ENCODE results near the gene SFTPA2.
"Not testable (repeated sequence)": the region's sequence is repeated elsewhere in the genome, so short reads cannot be mapped to it uniquely, and the experiment has no call there.

Gene SFTPA2

DNA sequence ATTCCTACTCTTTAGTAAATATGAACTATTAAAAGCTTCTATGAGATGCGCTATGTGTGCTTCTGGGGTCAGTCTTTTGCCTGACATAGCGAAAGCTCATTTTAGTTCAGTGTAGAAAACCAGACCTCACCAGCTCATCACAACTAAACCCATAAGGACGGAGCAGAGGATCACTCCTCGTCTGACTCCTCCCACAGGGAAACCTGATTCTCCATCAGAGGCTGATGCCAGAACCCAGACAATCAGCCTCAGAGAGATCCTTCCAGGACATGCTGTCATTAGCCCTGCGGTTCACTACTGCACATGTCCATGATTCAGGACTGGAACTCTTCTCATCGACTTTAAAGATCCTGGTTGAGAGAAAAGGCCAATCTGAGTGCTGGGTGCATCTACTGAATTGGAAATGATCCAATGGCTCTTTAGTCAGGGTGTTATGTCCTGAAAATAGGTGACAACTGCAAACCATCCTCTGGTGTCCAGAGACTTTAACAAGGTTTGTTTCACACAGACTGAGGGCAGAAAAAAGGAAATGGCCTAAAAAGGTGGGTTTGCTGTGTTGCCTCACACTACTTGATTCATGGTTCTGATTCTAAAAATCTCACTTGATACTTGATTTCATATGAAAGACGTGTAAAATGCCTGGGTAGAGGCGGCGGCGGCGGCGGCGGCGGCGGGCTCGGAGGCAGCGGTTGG, 48.2 kb downstream of the SFTPA2 start, which contains the start of gene EIF5AL1:
Gene EIF5AL1, plus strand, starts transcription at position 643 of the 693 bp plus-strand sequence. CDS start 117 bp downstream, outside the sequence.
- not testable (repeated sequence) for DNase-seq (ENCODE audit: low read depth in 2 of 2)

DNA sequence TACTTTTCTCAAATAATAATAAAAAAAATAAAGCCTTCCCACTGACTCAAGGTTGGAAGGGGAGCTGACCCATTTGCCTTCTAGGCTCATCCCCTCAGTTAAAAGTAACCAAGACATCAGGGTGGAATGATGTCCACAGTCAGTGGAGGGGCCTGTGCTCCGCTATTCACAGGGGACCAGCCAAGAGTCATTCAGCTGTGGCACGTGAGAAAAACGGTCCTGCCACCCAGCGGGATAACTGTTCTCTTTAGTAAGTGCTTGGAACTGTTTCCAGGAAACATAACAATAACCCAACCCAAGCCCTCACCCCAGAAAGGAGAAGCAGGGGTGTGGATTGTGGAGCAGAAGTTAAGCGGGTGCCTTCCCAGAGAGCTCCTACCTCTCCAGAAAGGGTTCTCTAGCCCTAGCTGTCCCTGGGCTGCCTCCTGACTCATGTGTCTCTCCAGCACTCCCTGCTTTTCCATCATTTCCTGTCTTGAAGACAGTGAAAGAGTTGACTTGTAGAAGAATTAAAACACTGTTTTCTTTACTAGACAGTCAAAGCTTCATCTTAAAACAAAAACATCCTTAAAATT, 50.2 kb downstream of the SFTPA2 start:
- DNase-seq (ENCODE audit: low read depth in 2 of 2): not testable (repeated sequence)

DNA sequence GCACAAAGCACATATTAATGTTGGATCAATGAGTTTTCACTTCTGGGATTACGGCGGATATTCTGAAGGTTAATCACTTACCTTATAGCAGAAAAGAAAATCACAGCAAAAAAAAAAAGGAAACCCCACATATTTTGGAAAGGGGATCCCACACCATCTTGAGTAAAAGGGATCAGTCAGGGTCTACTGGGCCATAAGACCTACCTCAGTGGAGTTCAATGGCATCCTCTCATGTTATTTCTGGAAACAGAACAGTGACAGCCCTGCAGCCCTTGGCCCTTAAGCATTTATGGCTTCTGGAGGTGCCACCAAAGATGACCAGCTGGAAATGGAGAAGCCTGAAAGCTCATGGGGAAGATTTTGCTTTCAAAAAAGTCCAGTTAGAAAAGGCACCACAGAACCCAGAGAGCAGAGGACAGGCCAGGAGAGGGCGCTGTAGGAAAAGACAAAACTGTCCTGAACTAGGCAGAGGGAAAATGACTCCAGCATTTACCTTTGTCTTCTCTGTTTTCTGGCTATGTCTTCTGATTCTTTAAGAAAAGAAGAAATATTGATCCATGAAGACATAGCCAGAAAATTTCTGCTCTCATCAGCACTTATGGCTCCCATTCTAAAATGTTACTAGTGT, 50.8 kb downstream of the SFTPA2 start:
- not testable (repeated sequence) for DNase-seq (ENCODE audit: low read depth in 2 of 2)

DNA sequence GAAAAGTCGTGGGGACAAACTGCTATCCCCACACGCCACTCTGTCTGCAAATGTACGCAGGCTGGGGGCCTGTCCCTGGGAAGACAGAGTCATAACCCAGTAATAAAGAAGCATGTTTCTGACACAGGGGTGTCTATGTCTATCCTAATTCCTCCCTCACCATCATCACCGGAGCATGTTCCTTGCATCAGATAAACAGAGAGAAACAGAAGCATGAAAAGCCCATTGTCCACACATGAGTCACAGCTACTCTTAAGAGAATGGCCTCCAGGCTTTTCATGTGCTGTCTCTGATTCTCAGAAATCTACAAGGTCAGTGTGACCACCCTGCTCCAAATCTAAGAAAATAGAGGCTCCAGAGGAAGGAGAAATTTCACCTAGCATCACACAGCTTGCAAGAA, 52.0 kb downstream of the SFTPA2 start:
- DNase-seq (ENCODE audit: low read depth in 2 of 2): not testable (repeated sequence)

DNA sequence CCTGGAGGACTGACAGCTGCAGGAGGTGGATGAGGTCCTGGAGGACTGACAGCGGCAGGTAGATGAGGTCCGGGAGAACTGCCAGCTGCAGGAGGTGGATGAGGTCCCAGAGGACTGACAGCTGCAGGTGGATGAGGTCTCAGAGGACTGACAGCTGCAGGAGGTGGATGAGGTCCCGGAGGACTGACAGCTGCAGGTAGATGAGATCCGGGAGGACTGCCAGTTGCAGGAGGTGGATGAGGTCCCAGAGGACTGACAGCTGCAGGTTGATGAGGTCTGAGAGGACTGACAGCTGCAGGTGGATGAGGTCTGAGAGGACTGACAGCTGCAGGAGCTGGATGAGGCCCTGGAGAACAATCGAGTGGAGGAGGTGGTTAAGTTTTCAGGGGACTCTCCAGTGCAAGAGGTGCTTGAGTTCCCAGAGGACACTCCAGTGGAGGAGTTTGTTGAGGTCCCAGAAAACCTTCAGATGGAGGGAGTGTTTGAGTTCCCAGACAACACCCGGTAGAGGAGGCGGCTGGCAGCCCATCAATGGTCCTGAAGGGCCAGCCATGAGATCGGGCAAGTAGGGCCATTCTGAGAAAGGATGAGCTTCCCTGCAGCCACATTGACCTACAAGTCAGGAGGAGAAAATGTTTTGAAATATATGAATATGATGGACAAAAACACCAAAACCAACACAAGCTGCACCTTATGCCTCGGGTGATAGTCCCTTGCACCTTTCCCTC, 52.6 kb downstream of the SFTPA2 start:
- no peak for DNase-seq (ENCODE audit: low read depth in 2 of 2)

Measured in stimulated activated CD4-positive, alpha-beta T cell treated with anti-CD3 and anti-CD28 coated beads, Interleukin-12 subunit alpha, Interleukin-12 subunit beta, amount 100 ng/mL, for 24 hours (primary cell).